SKM-1 treated with dmso at 0.1 percent for 144 hours (cell line): ENCODE data around the gene ZNHIT6.

Source experiments
- DNase-seq: peaks from one replicate; lab custom pipeline; 2025; ENCODE audit not compliant: unreplicated experiment; lab: John Stamatoyannopoulos, UW

The ZNHIT6 gene

DNA sequence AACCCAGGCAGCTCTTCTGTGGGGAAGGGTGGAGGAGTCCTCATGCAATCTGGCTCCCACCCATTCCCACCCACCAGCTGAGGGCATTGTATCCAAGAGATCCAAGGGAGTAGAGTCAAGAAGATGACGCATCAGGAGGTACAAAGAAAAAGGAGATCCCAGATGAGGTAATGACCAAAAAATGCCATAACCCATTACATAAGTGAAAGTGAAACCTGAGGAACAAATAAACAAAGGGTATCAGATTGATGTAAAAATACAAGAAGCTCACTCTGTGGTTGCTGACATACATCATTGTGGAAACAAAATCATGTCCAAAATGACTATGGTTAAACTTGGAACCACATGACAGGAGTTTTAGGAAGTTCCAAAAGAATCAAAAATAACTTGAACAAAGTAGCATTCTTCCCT lies 85.2 kb downstream of the ZNHIT6 start:
- DNase-seq, result no peak

DNA sequence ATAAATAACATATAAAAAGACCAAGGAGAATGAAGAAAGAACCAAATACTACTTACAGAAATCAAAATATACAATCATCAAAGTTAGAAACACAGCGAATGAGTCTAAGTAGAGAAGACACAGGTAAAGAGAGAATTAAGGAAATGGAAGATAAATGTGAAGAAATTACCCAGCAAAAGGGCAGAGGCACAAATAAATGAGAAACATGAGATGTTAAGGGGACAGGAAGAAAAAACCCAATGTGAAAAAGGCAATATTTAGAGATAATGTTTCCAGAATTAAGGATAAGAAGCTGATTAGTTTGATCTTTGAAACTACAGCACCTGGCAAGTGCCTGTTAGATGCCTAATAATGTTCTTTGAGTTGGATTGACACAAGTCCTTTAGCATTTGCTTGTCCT lies 86.8 kb downstream of the ZNHIT6 start:
- no peak for DNase-seq

DNA sequence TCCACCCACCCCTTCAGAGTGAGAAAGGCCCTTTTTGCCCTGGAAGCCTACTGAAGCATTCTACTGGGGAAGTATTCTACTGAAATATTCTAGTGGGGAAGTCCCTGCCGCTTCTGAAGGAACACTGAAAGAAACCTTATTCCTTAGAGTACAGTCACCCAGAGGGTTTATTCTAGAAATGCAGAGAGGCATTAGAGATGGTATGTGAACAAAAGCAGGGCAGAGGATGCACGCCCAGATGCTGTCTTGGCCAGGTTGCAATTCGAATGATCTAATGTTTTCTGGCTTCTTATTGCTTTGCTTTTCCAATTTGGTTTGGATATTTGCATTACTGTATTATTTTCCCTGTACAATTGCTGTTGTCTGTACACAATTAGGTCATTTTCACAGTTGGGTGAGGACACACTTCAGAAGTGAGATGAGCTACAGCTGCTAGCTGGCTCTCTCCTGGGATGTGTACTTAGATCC lies 90.6 kb downstream of the ZNHIT6 start:
- no peak for DNase-seq

DNA sequence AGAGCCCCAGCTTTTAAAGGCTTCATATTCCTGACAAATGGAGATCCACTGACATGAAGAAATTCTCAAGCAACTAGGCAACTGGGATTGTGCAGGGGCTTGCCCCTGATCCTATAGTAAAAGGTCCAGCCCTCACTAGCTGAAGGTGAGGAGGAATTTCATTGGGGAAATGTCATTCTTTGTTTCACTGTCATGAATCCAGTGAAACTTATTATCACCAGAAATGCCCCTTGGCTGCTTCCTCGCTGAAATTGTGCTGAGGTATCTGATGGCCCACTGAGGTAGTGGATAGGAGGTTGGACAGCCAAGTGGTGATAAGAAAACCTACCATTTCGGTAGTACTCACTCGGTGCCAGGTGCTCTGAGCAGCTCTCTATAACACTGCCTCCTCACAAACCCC lies 91.5 kb downstream of the ZNHIT6 start:
- no peak for DNase-seq

DNA sequence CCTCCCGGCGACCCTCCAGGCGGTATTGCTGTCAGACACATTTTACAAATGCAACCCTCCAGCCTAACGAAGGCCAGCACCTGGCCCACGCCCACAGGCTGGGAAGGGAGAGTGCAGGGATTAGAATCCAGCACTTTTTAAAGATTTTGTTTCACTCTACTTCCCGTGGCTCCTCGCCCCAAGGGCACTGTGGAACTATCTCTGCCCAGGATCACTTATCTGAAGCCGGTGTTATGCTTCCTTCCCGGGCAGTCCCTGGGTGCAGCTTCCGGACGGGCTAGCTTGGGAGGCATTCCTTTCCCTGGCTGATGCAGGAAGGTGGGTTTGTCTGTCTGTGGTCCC lies 91.9 kb downstream of the ZNHIT6 start:
- no peak for DNase-seq

DNA sequence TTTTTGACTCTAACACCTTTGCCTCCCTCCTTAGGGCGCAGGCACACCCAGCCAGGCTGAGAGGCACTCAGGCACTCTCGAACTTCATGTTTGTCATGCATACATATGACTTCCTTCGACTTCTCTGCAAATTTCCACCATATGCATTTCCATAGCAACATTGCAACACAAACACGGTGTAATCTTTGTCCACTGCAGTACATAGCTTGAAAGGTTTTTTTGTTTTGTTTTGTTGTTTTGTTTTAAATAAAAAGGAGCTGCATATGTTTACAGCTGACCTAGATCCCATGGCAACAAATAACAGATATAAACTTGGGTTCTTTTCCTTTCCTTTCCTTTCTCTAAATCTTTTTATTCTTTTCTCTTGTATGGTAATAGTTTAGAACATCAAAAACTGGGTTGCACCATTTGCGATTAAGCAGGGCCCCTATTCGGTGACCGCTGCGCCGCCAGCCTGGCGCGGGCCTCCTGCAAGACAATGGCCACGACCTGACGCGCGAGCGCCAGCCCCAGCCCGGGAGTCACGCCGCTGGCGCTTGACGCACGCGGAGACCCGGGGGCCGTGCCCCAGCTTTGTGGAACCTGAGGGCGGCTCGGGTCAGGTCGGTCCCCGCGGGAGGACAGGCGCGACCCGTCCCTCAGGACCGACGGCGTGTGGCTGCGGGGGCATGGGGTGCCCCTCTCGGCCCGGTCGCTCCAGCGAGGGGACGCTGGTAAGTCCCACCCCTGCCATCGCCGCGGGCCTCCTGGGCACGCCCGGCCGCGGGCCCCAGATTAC lies 92.5 kb downstream of the ZNHIT6 start:
- no peak for DNase-seq

DNA sequence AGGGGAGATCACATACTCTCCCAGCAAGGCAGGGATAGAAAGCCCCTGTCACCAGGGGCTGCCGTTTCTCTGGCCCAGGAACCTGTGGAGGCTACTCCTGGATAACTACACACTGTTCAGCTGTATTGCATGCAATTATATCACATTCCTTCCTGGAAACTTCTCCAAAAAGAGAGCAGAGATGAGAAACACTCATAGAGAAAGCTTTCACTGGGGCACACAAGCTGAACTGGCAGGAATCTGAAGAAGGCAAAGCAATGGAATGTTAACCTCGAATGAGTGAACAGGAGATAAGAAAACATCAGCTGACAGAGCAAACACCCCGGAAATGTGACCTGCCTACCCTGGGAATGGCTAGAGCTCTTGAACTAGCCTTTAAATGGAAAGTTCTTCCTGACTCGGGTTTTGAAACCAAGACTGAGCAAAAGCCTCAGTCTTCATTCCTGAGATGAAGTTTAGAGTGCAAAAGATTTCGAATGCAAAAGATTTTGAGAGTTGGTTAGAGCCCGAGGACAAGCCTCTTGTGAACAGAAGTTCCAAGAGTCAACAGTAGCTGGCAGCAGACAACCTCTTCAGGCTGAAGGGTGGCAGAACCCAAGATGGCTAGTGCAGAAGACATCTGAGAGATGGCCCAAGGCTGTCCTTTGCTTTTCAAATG lies 95.4 kb downstream of the ZNHIT6 start:
- no peak for DNase-seq

DNA sequence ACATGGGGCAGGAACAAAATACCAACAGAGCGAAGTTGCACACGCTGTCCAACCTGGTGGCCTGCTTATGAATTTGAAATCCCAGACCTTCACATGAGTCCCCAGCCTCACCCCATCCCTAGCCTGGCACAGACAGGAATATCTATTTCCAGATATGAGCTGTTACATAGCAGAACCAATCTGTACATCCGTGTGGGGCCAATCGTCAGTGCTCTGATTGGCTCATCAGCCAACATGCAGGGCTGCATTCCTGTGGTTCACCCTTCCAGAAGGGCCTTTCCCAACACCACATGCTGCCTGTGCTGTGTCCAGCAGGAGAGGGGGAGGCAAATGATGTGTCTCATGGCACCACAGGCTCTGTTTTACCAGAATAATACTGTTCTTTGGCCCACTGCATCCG lies 96.4 kb downstream of the ZNHIT6 start:
- DNase-seq, result no peak

DNA sequence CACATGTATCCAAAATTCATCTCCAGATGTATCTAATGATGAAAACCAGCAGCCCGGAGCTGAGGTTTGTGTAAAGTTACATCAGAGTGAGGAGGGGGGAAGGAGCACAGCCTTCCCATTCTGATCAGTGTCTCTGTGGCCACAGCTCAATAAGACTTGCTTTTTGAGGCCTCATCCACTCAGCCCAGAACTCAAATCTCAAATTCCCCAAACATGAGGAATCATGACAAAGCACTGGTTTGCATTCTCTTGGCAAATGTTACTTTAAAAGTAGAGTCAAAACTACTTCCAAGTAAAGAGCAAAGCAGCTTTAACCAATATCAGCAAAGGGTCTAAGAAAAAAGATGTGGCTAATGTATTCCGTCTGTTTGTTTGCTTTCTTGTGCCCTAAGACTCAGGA lies 96.8 kb downstream of the ZNHIT6 start:
- no peak for DNase-seq

DNA sequence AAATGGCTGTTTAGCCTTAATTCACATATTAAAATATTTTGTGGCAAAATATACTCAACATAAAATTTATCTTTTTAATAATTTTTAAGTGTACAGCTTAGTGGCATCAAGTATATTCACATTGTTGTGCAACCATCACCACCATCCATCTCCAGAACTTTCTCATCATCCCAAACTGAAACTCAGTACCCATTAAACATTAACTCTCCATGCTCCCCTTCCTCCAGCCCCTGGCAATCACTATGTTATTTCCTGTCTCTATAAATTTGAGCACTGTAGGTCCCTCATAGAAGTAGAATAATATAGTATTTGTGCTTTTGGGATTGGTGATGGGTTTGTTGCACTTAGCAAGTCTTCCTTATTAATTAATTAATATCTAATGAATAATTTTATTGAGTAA lies 98.3 kb downstream of the ZNHIT6 start:
- no peak for DNase-seq

DNA sequence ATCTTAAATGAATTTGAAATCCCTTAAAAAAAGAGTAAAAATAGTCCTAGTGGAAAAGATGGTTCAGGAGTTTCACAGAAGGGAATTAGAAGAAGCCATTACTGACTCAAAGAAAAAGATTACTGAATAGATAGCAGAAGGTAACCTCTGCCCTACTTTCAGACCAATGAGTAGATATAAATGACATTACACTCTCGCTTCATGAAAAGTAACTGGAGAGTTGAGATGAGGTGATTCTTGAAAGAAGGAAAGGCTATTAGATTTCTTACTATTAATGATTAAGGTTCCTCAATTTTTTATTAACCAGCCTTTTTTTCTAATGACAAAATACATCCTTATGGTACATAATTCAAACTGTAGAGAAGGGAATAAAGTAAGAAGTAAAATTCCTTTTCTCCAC lies 99.4 kb downstream of the ZNHIT6 start:
- DNase-seq, result no peak

DNA sequence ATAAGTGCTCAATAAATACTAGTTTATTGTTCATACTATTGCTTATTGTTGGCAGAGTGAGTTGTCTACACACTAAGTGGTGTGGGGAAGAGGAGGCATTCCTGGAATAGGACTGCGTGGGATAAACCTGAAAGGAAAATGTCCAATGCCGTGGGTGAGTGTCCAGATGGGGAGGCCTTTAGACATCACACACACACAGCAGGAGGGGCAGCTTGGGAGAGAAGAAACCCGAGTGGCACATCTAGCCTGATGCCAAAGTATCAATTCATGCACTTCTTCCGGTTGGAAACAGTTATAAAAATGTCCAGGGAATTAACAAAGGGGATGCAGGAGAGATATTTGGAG lies 100.3 kb downstream of the ZNHIT6 start:
- no peak for DNase-seq

DNA sequence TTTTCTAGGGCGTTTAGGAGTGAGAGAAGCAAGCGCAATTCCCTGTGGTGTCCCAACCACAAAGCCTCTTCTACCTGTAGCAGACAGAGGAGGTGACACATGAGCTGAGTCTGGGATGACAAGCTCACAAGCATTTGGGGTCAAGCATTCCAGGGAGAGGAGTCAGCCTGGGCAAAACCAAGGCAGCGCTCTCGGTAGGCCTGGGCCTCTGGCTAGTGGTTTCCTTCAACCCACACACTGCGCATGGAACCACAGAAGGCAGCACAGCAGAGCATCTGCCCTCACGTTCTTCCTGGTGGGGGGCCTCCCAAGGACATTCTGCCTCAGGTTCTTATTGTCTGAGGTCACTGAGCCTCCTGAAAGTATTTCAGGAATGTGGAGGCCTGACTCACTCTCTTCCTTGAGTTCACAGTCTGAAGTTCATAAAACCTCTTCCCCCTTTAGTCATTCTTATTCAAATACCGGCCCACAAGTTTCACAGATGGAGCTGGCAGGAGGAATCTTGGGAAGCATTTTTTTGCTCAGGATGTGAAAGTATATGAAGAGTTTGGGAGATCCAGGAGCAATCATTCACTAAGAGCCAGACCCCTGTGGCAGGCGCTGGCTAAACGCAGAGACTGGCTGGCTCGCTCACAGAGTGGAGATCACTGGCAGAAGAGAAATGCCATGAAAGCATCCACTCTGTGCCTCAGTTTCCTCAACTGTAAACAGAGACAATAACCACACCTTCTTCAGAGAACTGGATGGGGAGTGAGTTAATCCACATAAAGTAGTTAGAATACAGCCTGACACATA lies 100.9 kb downstream of the ZNHIT6 start:
- no peak for DNase-seq

DNA sequence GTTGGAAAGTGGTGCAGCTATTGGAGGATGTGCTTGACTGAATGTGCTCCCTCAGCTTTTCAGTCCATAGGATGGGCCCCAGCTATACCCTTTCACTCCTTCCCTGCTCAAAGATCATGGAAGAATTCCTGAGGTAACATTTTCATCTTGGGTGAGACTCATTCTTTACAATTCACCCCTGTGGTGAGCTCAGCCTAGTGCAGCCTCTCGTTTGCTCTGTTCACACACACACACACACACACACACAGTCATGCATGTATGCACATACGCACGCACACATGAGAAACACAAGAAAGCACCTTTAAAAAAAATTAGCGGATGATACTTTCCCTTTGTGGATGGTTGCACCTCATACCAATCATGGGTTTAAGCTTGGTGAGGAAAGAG lies 101.8 kb downstream of the ZNHIT6 start:
- DNase-seq, result no peak

DNA sequence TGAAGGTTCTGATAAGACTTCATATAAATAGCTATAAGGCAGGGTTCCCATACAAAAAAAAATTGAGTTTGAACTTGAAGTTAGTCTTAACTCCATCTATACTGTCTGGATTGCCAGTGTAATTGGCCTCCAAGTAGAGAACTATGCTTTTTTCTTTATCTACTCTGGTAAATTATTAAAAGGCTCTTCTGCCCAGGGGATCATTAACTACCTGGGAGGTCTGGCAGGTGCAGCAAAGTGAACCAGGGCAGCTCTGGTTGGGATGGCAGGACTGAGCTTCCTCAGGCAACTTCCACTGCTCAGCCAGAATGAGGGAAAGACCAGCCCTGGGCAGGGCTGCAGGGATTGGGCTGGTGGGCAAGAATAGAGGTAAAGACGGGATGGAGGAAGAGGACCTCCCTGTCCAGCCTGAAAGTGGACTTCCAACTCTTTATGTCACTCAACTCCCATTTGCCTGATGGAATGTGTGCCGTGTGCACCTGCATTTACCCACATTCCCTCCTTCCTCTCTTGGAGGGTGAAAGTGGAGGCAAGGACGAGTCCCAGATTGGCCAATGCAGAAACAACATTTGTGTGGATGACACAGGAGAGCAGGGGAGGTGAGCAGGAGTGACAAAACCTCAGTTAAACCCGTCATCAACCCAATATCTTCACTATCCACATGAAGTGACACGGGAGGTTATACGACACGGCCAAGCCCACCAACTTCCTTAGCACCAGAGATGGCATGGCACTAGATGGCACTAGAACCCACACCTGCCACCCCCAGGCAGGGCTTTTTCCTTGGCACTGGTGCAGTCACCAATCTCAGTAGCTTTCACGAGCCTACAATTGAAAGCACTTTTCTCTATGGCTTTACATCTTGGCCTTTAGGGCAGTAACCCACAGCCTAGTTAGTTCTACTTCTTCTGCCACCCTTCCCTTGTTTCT lies 102.5 kb downstream of the ZNHIT6 start:
- no peak for DNase-seq

DNA sequence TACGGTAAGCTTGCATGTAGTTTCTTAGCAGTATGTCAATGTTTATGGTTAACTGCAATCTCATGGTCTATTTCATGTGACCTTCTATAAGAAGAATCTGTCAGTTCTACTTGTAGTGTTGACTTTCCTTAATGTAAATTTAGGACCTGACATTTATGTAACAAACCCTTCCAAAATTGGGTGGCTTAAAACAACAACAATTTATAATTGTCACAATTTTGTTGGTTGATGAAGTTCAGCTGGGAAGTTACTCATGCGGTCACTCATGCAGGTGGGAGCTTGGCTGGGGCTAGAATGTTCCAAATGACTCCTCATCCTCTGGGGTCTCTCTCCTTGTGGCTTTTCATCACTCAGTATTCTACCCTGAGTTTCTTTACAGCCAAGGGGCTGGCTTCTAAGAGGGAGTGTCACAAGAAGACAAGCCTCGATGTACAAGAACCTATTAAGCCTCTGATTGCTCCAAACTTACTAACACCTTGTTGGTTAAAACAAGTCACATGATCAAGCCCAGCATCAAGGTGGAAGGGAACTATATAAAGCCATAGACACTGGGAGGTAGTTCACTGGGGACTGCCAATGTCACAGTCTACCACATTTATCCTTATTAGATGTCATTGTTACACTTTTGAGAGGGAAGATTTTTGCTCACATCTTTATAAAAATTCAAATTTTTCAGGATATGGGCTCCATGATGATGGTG lies 103.8 kb downstream of the ZNHIT6 start:
- DNase-seq, result no peak

DNA sequence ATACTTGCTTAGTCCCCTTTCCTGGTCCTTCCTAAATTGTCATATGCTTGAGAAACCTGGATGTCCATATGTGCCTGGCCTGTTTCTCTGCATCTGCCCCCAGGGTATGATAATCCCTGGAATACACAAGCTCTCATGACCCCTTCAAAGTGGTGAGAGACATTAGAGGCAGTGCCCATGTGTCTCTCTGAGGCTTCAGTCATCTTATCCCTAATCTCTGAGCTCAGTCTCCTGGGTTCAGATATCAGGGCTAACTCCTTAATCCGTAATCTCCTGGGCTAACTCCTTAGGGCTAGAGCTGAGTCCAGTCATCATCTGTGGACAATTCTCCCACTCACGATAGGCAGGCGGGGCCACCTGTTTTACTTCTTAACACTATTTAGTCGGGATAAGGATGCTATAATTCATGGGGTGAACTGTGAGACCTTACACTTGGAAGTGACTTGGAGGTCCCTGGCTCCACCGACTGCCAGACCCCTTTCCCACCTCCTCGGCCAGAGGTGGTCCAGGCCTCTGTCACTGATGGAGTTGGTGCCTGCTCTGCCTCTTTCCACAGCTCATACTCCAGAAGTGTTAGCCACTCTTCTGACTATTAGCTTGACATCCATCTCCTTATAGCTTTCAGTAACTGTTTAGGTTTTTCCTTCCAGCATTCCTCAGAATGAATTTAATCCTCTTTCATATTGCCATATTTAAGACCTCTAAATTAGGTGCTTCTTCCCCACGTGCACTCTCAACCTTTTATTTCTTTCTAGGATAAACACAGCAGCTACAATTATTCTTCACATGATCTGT lies 105.0 kb downstream of the ZNHIT6 start:
- no peak for DNase-seq

DNA sequence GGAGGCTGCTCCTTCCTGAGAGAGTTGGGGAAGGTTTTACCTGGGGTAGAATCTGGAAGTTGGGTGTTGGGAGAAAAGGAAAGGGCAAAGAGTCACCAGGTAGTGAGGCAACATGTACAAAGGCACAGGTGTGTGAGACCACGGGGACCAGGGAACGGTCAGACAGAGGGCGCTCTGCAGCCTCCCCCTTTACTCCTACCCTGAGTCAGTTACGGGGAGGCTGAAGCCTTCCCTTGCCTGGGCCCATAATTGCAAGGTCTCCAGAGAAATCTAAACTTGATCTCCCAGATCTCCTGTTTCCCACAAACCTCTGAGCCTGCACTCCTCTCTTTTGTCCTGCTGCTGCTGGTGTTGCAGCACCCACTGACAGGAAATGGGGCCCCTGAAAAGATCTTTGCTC lies 105.7 kb downstream of the ZNHIT6 start:
- DNase-seq, result no peak

DNA sequence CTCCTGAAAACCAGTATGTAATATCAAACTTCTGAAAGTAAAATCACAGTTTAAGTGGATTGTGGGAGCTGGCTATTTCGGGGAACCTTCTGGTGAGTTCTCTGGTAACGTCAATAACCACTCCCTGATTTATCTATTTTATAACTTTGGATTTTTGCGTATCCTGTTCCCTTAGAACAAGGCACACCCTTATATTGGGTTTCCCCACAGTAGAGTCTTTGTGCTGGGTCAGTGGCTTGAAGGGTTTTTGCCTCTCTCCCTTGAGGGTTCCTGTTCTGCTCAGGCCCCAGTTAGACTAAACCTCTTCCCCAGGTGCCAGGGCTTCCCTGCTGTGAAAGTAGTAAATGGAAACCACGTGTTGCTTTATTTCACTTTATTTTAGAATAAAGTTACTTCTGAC lies 106.3 kb downstream of the ZNHIT6 start:
- DNase-seq, result no peak

DNA sequence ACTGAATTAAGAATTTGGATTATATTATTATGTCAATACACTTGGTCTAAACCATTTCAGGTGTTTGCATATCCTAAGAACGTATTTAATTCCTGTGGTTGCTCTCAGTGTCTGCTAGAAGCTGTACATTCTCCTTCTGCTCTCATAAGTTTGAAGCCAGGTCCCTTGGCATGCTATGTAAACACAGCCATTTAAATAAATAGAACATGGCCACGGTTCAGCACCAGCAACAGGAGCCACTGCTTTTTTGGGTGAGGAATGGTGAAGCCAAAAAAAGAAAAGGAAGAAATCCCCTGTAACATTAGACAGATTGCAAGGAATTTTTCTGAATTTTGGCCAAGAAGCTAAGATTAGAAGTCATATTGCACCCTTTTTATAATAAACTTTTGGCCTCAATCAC lies 108.6 kb downstream of the ZNHIT6 start:
- no peak for DNase-seq
